GM20431 (cell line): Measurements from ENCODE around the gene TIAM2.
"Not testable (repeated sequence)": the region's sequence is repeated elsewhere in the genome, so short reads cannot be mapped to it uniquely, and the experiment has no call there.

Source experiments
- in situ Hi-C: fragments of 300-500 bp; cut with MseI, MboI; formaldehyde crosslinking; loops from one replicate; pipeline ENCODE4 v1.15.0; 2020; ENCODE audit warnings: low sequenced_read_pairs; ENCODE audit not compliant: unreplicated experiment

Gene TIAM2

DNA sequence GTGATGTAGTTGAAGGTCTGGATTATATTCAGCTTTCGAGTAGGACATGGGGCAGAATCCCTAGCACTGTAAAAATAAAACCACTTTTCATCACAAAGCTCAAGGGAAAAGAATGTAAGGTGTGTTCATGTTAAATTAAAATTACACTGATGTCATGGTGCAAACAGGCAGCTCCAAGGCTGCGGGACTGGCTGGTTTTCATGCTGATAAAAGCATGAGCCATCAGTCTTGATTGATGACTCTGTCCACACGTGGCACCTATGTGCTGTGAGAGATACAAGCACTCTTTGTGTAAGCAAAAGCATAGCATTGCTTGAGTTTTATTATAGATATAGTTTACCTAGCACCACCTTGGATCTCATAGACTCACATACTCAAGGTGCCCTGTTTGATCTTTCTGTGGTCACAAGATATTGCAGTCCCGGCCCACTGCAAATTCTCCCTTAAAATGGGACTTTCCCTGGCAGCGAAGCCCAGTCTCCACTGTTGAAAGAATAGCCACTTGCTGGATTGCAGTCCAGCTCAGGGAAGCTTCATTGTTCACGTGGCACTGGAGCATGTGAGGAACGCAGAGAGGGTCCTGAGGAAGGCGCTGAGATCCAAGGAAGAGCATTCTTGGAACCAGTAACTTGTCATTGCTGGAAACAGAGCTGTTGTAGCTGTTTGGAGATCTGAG is 90.6 kb downstream of the TIAM2 start:
- in situ Hi-C loops = no loop called here

DNA sequence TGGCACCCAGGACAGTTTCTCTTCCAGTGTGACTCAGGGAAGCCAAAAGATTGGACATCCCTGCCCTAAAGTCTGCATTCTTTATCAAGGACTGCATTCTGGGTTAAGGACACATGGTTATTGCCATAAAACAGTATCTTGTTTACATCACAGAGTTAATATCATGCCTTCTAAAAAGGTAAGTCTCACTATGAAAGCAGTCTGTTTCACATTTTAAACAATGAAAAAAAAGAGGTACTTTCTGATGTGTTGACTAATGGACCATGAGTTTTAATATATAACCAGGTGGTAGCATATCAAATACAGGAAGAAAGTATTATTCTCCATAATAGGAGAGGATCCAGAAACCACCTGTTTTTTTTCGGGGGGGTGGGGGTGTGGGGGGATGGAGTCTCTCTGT is 93.7 kb downstream of the TIAM2 start:
- in situ Hi-C loops = no loop called here

DNA sequence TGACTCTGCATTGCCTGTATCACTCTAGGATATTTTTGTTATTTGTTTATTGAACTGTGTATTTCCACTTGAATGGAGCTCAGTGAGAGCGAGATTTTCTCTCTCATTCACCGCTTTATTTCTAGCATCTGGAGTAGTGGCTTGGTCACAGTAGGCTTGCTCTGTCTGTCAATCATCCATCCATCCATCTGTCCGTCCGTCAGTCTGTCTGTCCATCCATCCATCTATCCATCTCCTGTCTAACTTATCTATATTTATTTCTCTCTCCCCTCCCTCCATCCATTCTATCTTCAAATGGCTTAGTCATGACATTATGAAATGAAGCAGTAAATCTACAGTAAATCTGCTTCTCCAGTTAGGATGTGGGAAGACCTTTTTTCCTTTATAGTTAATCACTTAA is 94.6 kb downstream of the TIAM2 start:
- in situ Hi-C loops = no loop called here

DNA sequence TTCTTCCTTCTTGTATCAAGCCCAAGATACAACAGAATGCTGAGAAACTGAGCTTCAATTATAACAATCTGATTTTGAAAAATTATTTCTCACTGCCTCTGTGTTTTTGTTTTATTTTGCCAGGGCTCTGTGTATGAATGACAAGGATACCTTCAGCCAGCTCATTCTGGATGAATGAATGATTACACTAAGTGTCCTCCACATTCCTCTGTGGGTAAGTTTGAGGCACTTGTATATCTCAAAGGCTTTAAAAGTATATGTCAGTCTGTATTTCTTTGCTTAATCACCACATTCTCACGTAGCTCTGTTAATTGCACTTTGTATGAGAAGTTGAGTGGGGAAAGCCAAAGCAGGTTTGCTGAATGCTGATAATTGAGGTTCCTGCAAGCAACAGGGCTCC is 95.1 kb downstream of the TIAM2 start:
- in situ Hi-C loops = no loop called here

DNA sequence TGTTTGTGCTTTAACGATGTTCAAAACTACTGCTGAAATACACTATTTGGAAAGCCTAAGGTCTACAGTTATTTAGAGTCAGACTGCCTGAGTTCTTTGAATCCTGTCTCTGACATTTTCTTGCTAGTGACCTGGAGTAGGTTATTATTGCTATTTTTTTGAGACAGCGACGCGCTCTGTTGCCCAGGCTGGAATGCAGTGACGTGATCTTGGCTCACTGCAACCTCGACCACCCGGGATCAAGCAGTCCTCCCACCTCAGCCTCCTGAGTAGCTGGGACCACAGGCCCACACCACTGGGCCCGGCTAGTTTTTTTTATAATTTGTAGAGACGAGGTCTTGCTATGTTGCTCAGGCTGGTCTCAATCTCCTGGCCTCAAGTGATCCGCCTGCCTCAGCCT is 96.6 kb downstream of the TIAM2 start:
- in situ Hi-C loops = no loop called here

DNA sequence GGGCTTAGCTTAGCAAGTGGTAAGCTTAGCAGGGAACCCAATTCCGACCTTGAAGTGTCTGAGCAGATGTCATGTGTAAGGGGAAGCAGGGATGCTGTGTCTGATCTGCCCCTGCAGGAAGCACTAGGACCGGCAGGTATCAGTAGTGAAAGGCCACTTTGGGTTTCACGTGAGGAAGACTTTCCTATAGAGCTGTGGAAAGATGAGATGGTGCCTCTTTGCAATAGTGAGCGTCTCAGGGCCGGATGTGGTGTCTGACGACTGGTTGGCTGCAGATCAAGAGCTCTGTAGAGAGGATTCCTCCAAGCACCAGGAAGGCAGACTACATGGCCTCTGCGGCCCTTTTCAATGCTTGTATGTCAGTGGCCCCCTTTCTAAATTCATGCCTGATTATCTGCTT is 98.3 kb downstream of the TIAM2 start:
- in situ Hi-C loops = no loop called here

DNA sequence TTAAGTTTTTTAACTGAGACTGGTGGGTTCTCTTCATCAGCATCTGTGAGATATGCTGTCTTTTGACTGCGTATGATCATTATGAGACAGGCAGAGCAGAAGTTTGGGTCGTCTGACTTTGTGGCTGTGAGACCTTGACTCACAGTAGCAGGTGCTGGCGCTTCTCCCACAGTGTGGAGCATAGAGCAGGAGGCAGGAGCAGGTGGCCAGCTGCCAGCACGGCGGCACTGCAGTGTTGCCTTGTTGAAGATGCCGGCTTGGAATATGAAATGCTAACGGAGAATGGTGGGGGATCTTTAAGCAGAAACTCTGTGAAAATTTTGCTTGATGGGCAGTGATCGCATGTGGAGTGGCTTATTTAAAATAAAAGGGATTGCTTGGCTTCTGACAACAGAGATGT is 105.0 kb downstream of the TIAM2 start:
- in situ Hi-C loops = no loop called here

DNA sequence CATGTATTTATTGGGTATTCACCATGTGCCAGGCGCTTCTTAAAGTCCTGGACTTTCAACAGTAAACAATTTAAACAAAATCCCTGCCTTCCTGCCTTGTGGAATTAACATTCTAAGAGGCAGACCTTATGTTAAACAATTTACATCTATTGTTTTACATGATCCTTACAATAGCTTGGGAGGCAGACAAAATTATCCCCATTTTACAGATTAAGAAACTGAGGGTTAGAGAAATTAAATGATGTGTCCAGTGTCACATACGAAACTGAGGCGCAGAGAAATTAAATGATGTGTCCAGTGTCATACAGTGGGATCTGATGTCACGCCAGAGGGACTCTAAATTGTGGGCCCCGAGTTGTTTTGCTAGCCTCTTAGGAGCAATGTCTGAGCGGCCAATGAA is 105.5 kb downstream of the TIAM2 start:
- in situ Hi-C loops = no loop called here

DNA sequence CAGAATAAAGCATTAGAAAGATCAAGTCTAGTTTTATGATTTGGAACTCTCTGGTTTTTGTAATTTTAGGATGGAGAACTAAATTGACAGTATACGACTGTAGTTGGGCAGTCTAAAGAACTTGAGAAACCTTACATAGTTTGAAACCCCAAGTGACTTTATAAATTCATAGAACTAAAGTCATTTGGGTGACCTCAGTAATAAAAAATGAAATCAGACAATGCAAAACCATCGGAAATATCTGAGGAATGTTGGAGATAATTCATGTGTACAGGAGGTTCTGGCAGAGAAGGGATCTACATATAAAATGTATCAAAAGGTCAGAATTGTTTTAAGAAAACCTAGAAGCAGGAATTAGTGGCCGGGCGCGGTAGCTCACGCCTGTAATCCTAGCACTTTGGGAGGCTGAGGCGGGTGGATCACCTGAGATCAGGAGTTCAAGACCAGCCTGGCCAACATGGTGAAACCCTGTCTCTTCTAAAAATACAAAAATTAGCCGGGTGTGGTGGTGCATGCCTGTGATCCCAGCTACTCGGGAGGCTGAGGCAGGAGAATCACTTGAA is 108.0 kb downstream of the TIAM2 start:
- in situ Hi-C loops = not testable (repeated sequence)

DNA sequence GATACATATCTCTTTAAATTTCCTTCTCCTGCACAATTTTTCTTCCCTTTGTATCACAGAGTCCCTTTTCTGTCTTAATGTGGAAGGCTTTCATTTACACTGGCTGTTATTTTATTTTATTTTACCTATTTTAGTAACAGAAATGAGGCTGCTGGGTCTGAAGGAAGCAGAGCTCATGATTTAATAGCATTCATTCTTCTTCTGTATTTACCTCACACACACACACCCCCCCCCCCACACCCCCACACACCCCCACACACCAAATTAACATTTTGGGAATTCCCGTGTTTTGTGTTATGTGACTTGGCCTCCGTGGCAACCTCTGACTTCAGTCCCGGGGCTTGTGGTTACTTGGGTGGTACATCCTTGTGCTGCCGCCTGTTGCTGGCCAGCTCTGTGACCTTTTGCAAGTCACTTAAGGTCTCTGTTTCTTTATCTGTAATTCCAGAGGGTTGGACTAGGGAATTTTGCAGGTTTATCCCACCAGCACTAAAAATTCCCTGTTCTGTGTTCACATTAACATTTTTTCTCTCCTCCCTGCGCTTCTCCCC is 108.8 kb downstream of the TIAM2 start:
- in situ Hi-C loops = no loop called here

DNA sequence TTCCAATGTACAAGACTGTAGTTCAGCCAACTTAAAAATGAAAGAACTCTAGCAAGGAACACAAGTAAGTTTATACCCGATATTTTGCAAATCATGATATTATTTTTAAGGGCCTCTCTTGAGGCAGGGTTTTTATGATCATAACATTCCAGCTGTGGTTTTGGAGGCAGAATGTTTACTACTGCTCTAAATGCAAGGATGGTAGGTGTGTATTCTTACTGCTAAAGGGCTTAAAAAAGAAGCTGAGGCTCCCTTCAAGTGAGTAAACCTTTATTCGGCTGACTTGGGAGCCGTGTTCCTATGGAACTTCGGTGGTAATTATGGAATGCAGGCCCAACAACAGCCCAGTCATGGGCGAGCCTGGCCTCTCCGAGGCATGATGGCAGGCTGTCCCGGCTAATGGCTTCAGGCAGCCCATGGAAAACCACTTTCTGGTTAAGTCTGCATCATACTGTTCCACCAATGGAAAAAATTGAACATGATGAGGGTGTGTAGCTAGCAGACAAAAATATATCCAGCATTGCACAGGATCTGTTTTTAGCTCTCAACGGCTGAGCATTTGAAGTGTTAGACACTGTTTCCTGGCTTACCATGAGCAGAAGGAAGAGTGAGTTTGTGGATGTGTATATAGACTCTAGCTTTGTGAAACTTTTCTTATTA is 111.5 kb downstream of the TIAM2 start:
- in situ Hi-C loops = no loop called here

DNA sequence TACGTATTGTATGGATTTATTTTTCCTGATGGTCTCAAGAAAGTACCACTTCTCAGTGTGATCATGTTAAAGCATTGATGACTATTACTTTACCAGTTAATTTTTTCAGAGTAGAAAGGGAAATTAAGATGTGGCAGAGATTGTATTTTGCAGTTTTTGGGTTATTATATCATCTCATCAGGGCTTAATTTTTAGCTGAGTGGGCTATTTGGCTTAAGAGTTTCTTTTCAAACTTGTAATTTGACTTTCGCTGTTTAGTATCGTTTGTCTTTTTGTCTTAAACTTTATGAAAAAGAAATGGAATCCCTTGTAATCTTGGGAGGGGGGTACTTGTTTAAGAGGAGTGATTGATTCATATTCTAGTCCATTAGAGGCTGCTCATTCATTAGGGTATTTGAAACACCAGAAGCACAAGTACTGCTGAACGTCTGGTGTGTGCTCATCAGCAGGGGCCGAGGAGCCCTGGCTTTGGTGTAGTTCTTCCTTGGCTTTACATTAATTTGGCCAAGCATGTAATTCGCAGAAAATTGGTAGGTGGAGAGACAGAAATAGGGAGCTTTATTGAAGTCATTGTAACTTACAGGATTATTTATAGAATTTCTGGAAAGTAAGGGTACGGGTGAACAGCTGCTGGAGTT is 112.4 kb downstream of the TIAM2 start:
- in situ Hi-C loops = no loop called here

DNA sequence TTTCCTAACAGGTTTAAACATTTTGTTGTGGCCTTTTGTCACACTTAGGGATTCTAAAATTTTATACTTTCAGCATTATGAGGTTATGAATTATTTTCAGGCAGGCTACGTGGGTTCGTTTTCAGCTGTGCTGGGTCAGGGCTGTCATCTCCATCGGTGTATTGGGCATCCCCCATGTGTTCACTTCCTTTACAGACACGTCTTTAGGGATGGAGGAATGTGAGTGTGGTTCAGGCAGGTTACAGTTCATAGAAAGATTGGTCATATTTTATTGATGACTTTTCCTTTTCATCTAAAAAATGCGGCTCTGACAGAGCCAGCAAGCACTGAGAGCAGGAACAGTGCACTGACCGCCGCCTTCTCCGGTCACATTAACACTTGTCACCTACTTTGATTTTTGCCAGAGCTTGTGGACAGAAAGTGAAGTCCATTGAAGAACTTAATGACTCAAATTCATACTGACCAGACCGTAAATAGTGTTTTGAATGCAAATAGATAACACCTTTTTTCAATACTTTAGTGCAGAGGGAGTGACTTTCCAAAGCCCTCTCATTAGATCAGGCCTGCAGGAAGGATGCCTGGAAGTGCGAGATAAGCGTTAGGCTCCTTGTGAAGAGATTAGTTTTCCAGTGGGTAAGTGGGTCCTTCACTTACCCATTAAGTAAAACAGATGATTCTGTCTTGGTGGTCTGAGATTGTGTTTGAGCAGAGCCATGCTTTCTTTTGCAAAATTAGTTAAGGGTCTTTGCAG is 113.1 kb downstream of the TIAM2 start:
- in situ Hi-C loops = no loop called here

DNA sequence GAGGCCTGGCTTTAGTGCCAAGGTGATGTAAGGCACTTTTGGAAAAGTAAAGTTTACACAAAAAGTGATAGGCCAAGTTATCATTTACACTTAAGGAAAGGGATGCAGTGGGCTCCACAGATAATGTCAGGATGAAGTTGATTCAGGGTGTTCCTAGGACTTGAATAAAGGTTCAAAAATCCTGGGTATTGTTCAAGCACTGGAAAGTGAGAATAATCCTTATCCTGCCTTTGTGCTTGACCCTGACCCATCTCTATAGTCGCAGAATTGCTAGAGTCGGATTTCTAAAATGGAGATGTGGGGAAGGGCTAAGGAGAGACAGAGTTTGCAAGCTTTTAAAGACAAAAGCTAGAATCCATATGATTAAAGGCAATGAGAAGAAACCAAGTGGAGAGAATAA is 115.6 kb downstream of the TIAM2 start:
- in situ Hi-C loops = no loop called here

DNA sequence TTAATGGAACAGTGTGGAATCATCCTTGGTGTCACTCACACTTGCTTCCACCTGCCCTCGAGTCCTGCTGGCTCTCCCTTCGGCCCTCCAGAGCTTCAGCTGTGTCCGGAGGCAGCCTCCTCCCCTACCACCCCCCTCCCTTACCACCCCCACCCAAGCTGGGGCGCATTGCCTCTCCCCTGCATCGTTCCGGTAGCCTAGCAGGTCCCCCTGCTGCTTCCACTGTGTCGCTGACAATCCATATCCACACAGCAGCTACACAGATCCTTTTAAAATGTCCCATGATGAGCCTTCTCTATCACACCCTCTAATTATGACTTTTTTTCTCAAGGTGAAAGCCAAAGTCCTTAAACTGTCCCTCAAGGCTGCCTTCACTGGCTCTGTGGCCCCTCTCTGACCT is 117.6 kb downstream of the TIAM2 start:
- in situ Hi-C loops = no loop called here

DNA sequence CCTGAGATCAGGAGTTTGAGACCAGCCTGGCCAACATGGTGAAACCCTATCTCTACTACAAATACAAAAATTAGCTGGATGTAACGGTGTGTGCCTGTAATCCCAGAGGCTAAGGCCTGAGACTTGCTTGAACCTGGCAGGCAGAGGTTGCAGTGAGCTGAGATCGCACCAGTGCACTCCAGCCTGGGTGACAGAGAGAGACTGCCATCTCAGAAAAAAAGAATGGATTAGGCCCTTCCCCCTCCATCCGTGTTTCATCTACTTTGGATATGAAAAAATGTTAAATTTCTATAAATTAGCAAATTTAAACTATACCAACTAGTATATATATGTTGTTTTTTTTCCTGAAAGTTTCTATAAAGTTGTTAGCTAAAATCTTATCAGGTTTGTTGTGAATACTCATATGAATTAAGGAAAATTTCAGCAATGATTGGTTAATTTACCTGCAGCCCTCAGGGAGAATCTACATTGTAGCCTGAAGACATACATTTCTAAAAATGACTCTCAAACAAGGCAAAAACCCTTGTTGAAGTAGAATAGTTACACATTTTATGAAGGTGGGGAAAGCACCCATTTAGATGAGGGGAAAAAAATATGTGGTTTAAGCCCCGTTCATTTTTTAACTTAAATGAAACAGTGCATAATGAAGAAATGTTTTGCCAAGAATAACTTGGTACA is 120.9 kb downstream of the TIAM2 start:
- in situ Hi-C loops = no loop called here

DNA sequence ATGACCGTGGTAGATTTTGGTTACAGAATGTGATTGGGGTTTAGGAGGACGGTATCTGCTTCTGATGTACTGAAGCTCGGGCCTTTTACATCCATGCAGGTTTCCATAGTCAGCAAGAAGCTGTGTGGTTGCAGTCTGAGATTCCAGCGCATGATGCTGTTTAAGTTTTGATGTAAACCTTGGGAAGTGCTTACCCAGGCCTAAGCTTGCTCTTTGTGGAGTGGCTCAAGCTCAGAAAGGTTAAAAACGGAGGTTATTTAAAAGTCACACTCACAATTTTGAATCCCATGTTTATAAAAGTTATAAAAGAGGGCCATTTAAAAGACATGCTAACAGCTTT is 121.4 kb downstream of the TIAM2 start:
- in situ Hi-C loops = no loop called here

DNA sequence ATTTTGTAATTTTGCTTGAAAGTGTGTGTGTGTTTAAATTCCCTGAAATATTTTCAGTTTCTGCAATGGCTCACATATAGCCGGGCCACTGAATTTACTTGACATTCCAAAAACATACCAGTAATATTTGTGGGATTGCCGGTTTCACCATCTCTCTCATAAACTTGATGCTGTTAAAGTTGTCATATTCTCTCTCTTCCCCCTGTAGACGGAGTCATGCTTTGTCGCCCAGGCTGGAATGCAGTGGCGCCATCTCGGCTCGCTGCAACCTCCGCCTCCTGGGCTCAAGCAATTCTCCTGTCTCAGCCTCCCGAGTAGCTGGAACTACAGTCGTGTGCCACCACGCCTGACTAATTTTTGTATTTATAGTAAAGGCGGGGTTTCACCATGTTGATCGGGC is 122.1 kb downstream of the TIAM2 start:
- in situ Hi-C loops = no loop called here

DNA sequence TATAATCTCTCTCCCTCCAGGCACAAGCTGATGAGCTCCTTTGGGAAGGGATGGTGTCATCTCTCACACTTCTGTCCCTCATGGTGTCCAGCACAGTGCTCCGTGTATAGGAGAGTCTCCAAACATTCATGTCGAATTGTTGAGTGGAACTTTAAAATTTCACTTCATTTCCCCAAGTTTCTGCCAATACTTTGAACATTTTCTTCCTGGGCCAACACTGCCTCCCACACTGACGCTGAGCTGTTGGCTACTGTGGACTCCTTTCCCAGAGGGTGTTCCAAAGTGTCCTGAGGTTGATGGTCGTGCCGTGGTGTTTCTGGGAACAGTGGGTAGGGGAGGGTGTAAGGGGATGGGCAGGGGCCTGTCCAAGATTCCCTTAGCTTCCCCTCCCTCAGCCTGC is 122.7 kb downstream of the TIAM2 start:
- in situ Hi-C loops = no loop called here

DNA sequence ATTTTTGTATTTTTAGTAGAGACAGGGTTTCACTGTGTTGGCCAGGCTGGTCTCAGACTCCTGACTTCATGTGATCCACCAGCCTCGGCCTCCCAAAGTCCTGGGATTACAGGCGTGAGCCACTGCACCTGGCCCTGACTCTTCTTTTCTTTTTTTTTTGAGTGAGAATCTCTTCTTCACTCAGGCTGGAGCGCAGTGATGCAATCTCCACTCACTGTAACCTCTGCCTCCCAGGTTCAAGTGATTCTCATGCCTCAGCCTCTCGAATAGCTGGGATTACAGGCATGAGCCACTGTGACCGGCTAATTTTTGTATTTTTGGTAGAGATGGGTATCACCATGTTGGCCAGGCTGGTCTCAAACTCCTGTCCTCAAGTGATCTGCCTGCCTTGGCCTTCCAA is 124.1 kb downstream of the TIAM2 start:
- in situ Hi-C loops = not testable (repeated sequence)
